Measurements from ENCODE around the gene UFC1. TPM values are rescaled to one million over a fixed set of nuclear protein-coding genes. Genes with fewer than 3 reads are reported as not detected.

The UFC1 gene
- total and polyA plus RNA-seq, 2 of the 13 experiments (the other 11 are each of a cell fraction or from before 2014, with no cell fraction given) = 72.8 to 85.2 TPM

- TF ChIP-seq SKIL (CRISPR knock-in tag; IDR thresholded peaks at IDR 0.05; ENCODE audit: borderline replicate concordance) (no peak), ZNF260 (CRISPR knock-in tag; IDR thresholded peaks at IDR 0.05; ENCODE audit: borderline replicate concordance, low read depth) (no peak), FOXO1 (CRISPR knock-in tag; IDR thresholded peaks at IDR 0.05) (no peak), RORA (CRISPR knock-in tag; IDR thresholded peaks at IDR 0.05) (no peak), NKX3-1 (CRISPR knock-in tag; IDR thresholded peaks at IDR 0.05) (no peak; the same call in 1 of the 2 replicates), TOE1 (CRISPR knock-in tag; IDR thresholded peaks at IDR 0.05) (no peak), ZSCAN22 (CRISPR knock-in tag; IDR thresholded peaks at IDR 0.05) (no peak), MAFG (CRISPR knock-in tag; IDR thresholded peaks at IDR 0.05) (no peak), TRIM22 (IDR thresholded peaks at IDR 0.05) (no peak), ZFP82 (CRISPR knock-in tag; IDR thresholded peaks at IDR 0.05; ENCODE audit: borderline replicate concordance) (0 out of 2 replicates have a peak, but pooled peaks have one; percentile 40), ZNF124 (CRISPR knock-in tag; IDR thresholded peaks at IDR 0.05) (no peak), SIN3A (IDR thresholded peaks at IDR 0.05; ENCODE audit: borderline replicate concordance, low read depth, low read length) (peak; percentile 73; the same call in 1 of the 2 replicates), ZNF670 (CRISPR knock-in tag; IDR thresholded peaks at IDR 0.05; ENCODE audit: borderline replicate concordance) (peak; percentile 65; the same call in 1 of the 2 replicates), MLXIP (CRISPR knock-in tag; IDR thresholded peaks at IDR 0.05; ENCODE audit: borderline replicate concordance) (no peak), ZBTB4 (CRISPR knock-in tag; IDR thresholded peaks at IDR 0.05; ENCODE audit: borderline replicate concordance) (no peak), CAMTA2 (CRISPR knock-in tag; IDR thresholded peaks at IDR 0.05; ENCODE audit: borderline replicate concordance) (peak; percentile 65; the same call in 1 of the 2 replicates)
These were observed 12.2 kb downstream of the UFC1 start, which contains the start of gene PPOX (continued) for GRCh38 chr1:161165742-161166668.

Data from HepG2 (cell line).